ENCODE data around the gene MRTFA.

The MRTFA gene

DNA sequence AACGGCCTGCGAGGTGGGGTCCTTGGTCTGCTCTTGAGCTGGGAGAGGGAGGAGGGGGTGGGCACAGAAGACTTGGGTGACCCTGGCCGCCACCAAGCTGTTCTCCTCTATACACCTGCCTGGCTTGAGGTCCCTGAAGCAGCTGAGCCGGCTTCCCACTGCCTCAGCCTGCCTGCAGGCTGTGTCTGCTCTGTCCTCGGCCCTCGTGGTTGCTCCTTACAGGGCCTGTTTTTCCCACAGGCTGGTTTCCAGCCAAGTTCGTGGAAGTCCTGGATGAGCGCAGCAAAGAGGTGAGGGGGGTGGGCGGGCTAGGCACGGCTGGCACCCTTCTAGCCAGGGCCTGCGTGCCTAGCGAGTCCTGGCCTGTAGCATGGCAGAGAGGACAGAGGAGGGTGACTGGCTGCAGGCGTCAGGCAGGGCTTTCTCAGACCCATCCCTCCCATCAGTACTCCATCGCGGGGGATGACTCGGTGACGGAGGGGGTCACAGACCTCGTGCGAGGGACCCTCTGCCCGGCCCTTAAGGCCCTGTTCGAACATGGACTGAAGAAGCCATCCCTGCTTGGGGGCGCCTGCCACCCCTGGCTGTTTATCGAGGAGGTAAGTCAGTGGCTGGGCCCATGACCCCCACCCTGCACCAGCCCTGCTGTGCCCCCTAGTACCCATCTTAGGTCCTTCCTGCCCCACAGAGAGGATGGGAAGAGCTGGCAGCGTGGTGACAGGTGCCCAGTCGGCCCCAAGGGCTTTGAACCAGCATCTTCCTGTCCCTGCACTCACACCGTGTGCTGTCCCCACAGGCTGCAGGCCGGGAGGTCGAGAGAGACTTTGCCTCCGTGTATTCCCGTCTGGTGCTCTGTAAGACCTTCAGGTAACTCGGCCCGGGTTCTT, 228.4 kb downstream of the MRTFA start:
- no peak for DNase-seq

DNA sequence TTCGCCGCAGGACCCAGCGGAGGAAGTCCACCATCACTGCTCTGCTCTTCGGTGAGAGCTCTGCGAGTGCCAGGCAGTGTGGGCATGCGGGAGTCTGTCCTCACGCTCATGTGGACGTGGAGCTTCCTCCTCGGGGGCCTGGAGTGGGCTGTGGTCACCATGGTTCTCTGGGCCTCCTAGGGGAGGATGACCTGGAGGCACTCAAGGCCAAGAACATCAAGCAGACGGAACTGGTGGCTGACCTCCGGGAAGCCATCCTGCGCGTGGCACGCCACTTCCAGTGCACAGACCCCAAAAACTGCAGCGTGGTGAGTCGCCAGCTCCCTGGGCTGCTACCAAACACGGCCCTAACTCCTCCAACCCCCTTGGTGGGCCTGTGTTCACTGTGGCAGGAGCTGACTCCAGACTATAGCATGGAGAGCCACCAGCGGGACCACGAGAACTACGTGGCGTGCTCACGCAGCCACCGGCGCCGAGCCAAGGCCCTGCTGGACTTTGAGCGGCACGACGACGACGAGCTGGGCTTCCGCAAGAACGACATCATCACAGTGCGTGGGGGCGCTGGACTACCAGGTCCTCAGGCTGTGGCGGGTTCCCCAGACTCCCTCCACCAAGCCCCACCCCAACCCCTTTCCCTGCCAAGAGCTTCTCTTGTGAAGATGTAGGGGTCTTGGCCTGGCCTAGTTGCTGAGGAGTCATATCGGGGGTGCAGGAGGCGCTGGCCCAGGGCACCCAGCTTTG, 229.3 kb downstream of the MRTFA start:
- DNase-seq, result no peak

GRCh38 chr22:40406063-40406890, 230.2 kb downstream of the MRTFA start:
- no peak for DNase-seq

DNA sequence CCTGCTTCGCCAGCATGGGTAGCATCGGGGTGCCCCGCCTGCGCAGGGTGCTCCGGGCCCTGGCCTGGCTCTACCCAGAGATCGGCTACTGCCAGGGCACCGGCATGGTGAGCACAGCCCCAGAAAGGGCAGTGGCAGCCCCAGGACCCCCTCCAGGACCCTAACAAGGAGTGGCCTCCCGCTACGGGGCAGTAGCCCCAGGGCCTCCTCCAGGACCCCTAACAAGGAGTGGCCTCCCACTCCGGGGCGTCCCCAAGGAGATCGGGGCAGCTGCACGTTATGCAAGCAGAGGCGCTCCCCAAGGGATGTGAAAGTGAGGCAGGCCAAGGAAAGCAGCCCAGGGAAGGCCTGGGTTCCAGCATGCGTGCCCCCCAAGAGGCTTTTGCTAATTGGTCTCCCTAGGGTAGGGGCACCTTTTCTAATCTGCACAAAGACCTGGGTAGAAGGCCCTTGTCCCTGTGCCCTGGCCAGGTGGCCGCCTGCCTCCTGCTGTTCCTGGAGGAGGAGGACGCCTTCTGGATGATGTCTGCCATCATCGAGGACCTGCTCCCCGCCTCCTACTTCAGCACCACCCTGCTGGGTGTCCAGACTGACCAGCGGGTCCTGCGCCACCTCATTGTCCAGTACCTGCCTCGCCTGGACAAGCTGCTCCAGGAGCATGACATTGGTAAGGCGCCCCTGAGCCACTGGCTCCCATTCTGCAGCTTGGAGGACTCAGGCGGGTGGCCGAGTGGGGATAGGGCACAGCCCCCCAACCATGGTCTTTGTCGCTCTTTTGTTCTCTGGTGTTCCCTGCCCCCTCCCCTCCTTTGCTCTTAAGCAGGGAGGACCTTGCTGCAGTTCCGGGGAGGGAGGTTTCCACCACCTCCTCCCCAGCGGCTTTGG, 231.1 kb downstream of the MRTFA start:
- no peak for DNase-seq

GRCh38 chr22:40404251-40405177, 232.0 kb downstream of the MRTFA start:
- DNase-seq, result no peak

DNA sequence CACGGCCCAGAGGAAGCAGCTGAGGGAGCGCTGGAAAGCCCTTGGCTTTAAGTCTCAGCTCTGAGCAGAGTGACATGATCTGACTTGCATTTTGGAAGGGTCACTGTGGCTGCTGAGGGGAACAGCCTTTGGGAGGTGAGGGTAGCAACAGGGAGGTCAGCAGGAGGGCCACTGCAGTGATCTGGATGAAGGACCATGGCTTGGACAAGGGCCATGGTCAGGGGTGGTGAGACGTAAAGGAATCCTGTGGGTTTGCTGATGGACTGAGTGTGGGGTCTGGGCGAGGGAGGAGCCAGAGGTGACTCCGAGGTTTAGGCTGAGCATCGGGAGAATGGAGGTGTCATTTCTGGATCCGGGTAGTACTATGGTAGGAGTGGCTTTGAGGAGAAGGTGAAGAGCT, 232.9 kb downstream of the MRTFA start:
- no peak for DNase-seq

- DNase-seq, result no peak
Observed at GRCh38 chr22:40403141-40403540, 233.4 kb downstream of the MRTFA start.

DNA sequence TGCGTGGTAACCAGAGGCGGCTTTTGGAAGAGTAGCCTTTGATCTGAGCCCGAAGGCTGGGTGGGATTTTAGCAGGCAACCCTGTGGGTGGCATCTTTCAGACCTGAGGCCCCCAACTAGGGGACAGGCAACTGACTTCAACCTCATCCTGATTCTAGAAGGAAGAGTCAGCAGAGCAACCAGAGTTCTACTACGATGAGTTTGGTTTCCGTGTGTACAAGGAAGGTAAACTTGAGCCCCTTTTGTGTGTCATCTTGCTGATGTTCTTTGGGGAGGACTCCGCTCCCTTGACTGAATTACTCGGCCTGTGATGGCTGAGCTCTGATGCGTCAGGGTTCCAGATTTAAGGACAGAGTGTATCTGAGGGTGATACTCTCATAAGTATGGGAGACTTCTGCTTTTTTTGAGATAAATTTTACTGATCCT, 234.5 kb downstream of the MRTFA start:
- no peak for DNase-seq

DNA sequence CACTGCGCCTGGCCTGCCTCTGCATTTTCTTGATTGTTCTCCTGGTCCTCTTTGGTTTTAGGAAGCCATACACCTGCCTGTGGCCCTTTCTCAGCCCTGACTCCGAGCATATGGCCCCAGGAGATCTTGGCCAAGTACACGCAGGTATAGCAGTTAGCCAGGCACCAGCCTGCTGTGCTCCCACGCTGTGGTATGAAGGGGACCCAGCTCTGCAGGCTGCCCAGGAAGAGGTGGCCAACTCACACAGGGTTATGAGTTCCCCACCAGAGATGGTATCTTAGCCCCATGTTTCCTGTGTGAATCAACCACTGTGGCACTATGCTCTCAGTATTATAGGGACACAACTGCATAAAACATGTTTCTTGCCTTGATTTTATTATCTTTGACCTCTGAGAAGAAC, 235.0 kb downstream of the MRTFA start:
- peak; percentile 45 to 65 for DNase-seq

DNA sequence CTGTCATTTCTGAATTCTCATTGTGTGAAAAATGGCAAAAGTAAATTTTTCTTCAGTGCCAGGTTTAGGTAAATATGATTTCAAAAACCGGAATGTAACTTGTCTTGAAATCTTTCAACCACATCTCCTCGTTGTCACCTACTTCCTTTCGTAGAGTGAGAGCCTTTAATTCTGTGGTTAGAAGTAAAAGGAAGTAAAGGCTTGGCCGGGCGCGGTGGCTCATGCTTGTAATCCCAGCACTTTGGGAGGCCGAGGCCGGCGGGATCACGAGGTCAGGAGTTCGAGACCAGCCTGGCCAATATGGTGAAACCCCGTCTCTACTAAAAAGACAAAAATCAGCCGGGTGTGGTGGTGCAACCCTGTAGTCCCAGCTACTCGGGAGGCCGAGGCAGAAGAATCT, 236.4 kb downstream of the MRTFA start:
- DNase-seq, result peak; percentile 68 to 75

GRCh38 chr22:40399621-40400020, 236.9 kb downstream of the MRTFA start:
- DNase-seq, result no peak

- no peak for DNase-seq
Observed at GRCh38 chr22:40397396-40397795, 239.1 kb downstream of the MRTFA start.

GRCh38 chr22:40396882-40397281, 239.6 kb downstream of the MRTFA start:
- no peak for DNase-seq

DNA sequence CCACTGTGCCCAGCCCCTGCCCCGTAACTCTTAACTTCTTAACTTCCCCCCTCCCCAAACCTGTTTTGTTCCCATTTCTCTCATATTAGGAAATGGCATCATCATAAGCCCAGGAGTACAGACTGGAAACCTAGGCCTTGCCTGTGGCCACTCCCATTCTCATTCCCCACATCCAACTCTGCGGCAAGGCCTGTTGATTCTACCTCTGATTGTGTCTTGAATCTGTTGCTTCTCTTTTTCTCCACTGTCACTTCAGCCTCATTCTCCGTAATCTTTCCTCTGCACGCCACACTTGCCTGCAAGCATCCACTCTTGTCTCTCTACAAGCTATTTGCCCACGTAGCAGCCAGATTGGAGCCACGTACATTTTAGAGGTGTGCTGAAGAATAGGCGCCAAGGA, 240.9 kb downstream of the MRTFA start:
- DNase-seq, result no peak

GRCh38 chr22:40394607-40395006, 241.9 kb downstream of the MRTFA start:
- DNase-seq, result no peak

- no peak for DNase-seq
Observed at GRCh38 chr22:40392618-40393017, 243.9 kb downstream of the MRTFA start.

GRCh38 chr22:40391417-40391816, 245.1 kb downstream of the MRTFA start:
- no peak for DNase-seq

DNA sequence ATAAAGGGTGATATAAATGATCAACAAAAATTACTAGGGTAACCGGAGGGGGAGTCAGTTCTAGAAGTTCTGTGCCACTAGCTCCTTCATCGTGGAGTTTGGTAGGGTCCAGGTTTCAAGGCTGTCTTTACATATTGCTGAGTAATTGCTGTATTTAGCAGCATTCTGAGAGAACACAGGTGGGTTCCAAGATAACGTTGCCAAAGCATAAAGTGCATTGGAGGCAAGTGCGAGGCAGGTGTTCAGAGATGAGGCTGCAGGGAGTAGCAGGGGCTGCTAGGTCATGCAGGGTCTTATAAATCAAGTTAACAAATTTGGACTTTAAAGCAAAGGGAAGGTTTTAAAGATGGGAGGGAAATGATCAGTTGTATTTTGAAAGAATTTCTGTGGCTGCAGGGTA, 248.3 kb downstream of the MRTFA start:
- no peak for DNase-seq

- DNase-seq, result no peak
Observed at GRCh38 chr22:40387746-40388145, 248.8 kb downstream of the MRTFA start.

DNA sequence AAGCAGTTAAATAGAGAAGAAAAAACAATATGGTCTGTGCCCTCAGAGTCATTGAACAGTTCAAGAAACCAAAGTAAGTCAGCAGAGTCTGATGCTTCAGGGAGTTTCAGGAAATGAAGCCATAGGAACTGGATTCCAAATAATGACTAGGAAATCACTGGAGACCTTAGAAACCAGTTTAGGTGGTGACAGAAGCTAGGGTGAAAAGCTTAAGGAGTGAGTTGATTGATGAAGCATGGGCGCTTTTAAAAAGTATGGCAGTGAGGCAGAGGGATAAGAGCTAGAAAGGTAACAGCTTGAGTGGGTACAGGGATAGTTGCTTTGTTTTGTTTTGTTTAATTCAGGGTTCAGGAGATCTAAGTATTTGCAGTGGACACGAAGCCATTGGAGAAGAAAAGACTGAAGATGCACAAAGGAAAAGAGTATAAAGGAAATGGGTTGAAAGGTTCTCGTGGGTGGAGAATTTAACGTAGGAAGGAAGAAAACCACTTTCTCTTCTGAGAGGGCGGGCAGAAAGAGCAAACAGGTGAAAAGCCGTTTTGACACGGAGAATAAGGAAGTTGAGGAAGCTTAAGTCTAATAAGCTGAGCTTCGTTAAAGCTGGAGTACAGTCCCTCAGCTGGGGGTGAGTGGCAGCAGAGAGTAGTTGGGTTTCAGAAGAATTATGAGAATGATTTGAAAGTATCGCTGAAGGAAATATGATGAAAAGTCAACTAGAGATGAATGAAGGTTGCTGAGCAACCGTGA, 251.3 kb downstream of the MRTFA start:
- DNase-seq, result peak; percentile 36 to 45

Measured in CD4-positive, alpha-beta T cell treated with Interleukin-1 beta for 1 hour (primary cell).